ENCODE measurements around the gene CLOCK. TPM values are rescaled to one million over a fixed set of nuclear protein-coding genes. Genes with fewer than 3 reads are reported as not detected.

Gene CLOCK
- total RNA-seq, 2 donors from 2014 or later = 18.4 to 20.8 TPM

GRCh38 chr4:55447108-55447708 is 99.5 kb downstream of the CLOCK start:
- DNase-seq = no peak
- H3K9me3 ChIP-seq = no peaks in the 10 kb centered on the region
- intact Hi-C loops (cut with DNase I) = no loop called here
- H3K4me1 ChIP-seq = no peaks in the 10 kb centered on the region
- no peaks in the 10 kb centered on the region for H3K27me3 ChIP-seq
- H3K36me3 ChIP-seq = no peaks in the 10 kb centered on the region
- H3K27ac ChIP-seq = no peak overlapping the region
- H3K4me3 ChIP-seq = no peak overlapping the region
- no peak for TF ChIP-seq CTCF (IDR thresholded peaks at IDR 0.05)
- no peak overlapping the region for H3K9ac ChIP-seq (ENCODE audit: low read depth in 2 of 2, low read length in 2 of 2)

GRCh38 chr4:55446578-55446922 is 100.2 kb downstream of the CLOCK start:
- H3K27me3 ChIP-seq = no peaks in the 10 kb centered on the region
- no peak overlapping the region for H3K4me3 ChIP-seq
- H3K36me3 ChIP-seq = no peaks in the 10 kb centered on the region
- no peaks in the 10 kb centered on the region for H3K9me3 ChIP-seq
- H3K4me1 ChIP-seq = no peaks in the 10 kb centered on the region
- H3K9ac ChIP-seq (ENCODE audit: low read depth in 2 of 2, low read length in 2 of 2) = no peak overlapping the region
- intact Hi-C loops (cut with DNase I) = no loop called here
- no peak for TF ChIP-seq CTCF (IDR thresholded peaks at IDR 0.05)
- no peak overlapping the region for H3K27ac ChIP-seq
- no peak for DNase-seq

- H3K27ac ChIP-seq = no peak overlapping the region
- H3K4me3 ChIP-seq = no peak overlapping the region
- DNase-seq = no peak
- H3K9ac ChIP-seq (ENCODE audit: low read depth in 2 of 2, low read length in 2 of 2) = no peak overlapping the region
- no peaks in the 10 kb centered on the region for H3K9me3 ChIP-seq
- no peaks in the 10 kb centered on the region for H3K27me3 ChIP-seq
- H3K4me1 ChIP-seq = no peaks in the 10 kb centered on the region
- H3K36me3 ChIP-seq = no peaks in the 10 kb centered on the region
- intact Hi-C loops (cut with DNase I) = no loop called here
- TF ChIP-seq CTCF (IDR thresholded peaks at IDR 0.05) = no peak
These were observed 100.7 kb downstream of the CLOCK start for GRCh38 chr4:55445921-55446577.

- no peaks in the 10 kb centered on the region for H3K27me3 ChIP-seq
- DNase-seq = no peak
- no peak for TF ChIP-seq CTCF (IDR thresholded peaks at IDR 0.05)
- H3K4me1 ChIP-seq = no peaks in the 10 kb centered on the region
- intact Hi-C loops (cut with DNase I) = no loop called here
- H3K27ac ChIP-seq = no peak overlapping the region
- H3K9ac ChIP-seq (ENCODE audit: low read depth in 2 of 2, low read length in 2 of 2) = no peak overlapping the region
- no peaks in the 10 kb centered on the region for H3K36me3 ChIP-seq
- H3K9me3 ChIP-seq = no peaks in the 10 kb centered on the region
- no peak overlapping the region for H3K4me3 ChIP-seq
These were observed 101.9 kb downstream of the CLOCK start for GRCh38 chr4:55444827-55445226.

- Histone ChIP-seq H3K27me3 (no peaks in the 10 kb centered on the region), H3K9me3 (no peaks in the 10 kb centered on the region), H3K4me3 (no peak overlapping the region), H3K4me1 (no peaks in the 10 kb centered on the region), H3K27ac (no peak overlapping the region), H3K9ac (ENCODE audit: low read depth in 2 of 2, low read length in 2 of 2) (no peak overlapping the region), H3K36me3 (no peaks in the 10 kb centered on the region)
- no peak for DNase-seq
- no peak for TF ChIP-seq CTCF (IDR thresholded peaks at IDR 0.05)
- intact Hi-C loops (cut with DNase I) = no loop called here
These were observed 104.2 kb downstream of the CLOCK start for GRCh38 chr4:55442541-55442940.
